K562 (cell line): ENCODE results near the gene ZDHHC14. TPM values are rescaled to one million over a fixed set of nuclear protein-coding genes. Genes with fewer than 3 reads are reported as not detected.

Experiments
- CBX1 ChIP-seq: sonication (generic); IDR thresholded peaks from 2 replicates; pipeline ENCODE4 v1.6.1; 2016; ENCODE audit warnings: antibody characterized with exemption, low read depth, mild to moderate bottlenecking
- FOXJ2 ChIP-seq: fragments of 200-800 bp; sonication (Bioruptor generic); IDR thresholded peaks from 2 replicates; pipeline ENCODE4 v1.6.1; 2016; ENCODE audit warnings: missing genetic modification characterization, missing compliant biosample characterization
- FOXO4 ChIP-seq: fragments of 450-650 bp; formaldehyde crosslinking; IDR thresholded peaks from 2 replicates; pipeline ENCODE4 v1.4.0; 2020; ENCODE audit warnings: mild to moderate bottlenecking, moderate library complexity
- NR2C1 ChIP-seq, 2 experiments: fragments of 450-650 bp; IDR thresholded peaks; 2 replicates each; pipeline ENCODE4 v1.6.1; 2017; ENCODE audit warnings: mild to moderate bottlenecking in 2 of 2, antibody characterized with exemption in 1 of 2, inconsistent platforms in 1 of 2, missing compliant biosample characterization in 1 of 2, missing genetic modification characterization in 1 of 2
- NRF1 ChIP-seq, 2 experiments: fragments of 450-650 bp; IDR thresholded peaks in 1 of 2; conservative IDR thresholded peaks in 1 of 2; 2 replicates each; pipeline ENCODE4 v1.6.1; 2014; ENCODE audit warnings: mild to moderate bottlenecking in 2 of 2
- PRMT5 ChIP-seq: sonication (generic); formaldehyde crosslinking; IDR thresholded peaks from 2 replicates; pipeline ENCODE4 v1.5.0; 2020; ENCODE audit warnings: missing genetic modification reagents
- RBFOX2 ChIP-seq: fragments of 200-400 bp; formaldehyde crosslinking; IDR thresholded peaks from 2 replicates; pipeline ENCODE4 v1.6.1; 2017; ENCODE audit warnings: low read depth, mild to moderate bottlenecking, low read length, moderate library complexity
- WHSC1 ChIP-seq: IDR thresholded peaks from one replicate; pipeline ENCODE4 v1.6.1; 2012; ENCODE audit warnings: low read length, control low read depth, inconsistent platforms
- ZNF263 ChIP-seq: sonication (generic); formaldehyde crosslinking; IDR thresholded peaks from 2 replicates; pipeline ENCODE4 v1.8.0; 2022; ENCODE audit warnings: mild to moderate bottlenecking, missing genetic modification reagents, borderline replicate concordance
- polyA plus RNA-seq, 8 experiments: library from polyadenylated mRNA; depleted of rRNA in 4 of 8; stranded (reverse) in 5 of 8; unstranded in 3 of 8; fragments of >200 nt; fragmentation: Nextera tagmentation in 2 of 8; fragmentation: Illumina TruSeq in 1 of 8; extraction: Ambion mirVana in 2 of 8; extraction: Trizol in 1 of 8; gene quantifications; 2 replicates each; pipeline versions ENCODE4 v1.2.1 to v1.2.3, GENCODE V29; 2011 to 2014; ENCODE audit warnings: inconsistent platforms in 1 of 8, missing spikeins in 1 of 8
- total RNA-seq, 7 experiments: library from RNA; depleted of rRNA in 6 of 7; stranded (reverse); fragments of >200 nt in 6 of 7; fragmentation: Illumina TruSeq in 2 of 7; extraction: Trizol in 2 of 7; gene quantifications; 2 replicates each; pipeline versions ENCODE4 v1.2.1 to v1.2.3, GENCODE V29; 2011 to 2021; ENCODE audit warnings: low replicate concordance in 1 of 7
- TF ChIP-seq, protein P1 (sequence below): sonication (generic); formaldehyde crosslinking; IDR thresholded peaks from 2 replicates; pipeline ENCODE4 v1.8.0; 2022; ENCODE audit warnings: mild to moderate bottlenecking, missing genetic modification reagents
- TF ChIP-seq, protein P2 (sequence below): fragments of 450-650 bp; IDR thresholded peaks from 2 replicates; pipeline ENCODE4 v1.6.1; 2017; ENCODE audit warnings: antibody characterized with exemption, mild to moderate bottlenecking
- TF ChIP-seq, protein P3 (sequence below): fragments of 250-450 bp; sonication (Bioruptor Pico); IDR thresholded peaks from 2 replicates; pipeline ENCODE4 v1.4.0; 2020; ENCODE audit warnings: mild to moderate bottlenecking, moderate library complexity

Gene ZDHHC14
- total and polyA plus RNA-seq, 9 of the 15 experiments (the other 6 are each of a cell fraction or from before 2014, with no cell fraction given) = 0.92 to 23.1 (median 13.8) TPM

DNA sequence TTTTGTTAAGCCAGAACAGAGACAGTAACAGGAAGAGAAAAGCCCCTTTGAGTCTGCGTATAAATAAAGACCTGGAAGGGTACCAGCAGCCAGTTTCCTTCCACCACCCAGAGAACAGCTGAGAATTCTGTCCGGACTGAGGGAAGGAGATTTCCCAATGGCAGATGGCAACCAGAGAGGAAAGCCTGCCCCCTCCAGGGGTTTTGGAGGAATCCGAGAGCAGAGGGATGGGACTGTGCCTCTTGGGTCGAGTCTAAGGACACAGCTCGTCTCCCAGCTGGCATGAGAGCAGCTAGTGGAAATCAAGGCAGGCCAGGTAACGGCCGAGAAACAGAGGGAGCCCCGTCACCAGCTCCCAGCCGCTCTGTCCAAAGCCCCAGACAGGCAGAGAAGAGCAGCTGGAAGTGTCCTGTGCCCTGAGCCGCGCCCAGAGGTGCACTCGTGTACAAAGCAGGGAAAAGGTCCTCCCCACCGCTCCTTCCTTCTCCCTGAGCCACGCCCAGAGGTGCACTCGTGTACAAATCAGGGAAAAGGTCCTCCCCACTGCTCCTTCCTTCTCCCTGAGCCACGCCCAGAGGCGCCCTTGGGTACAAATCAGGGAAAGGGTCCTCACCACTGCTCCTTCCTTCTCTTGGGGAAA, 308.1 kb downstream of the ZDHHC14 start (continued):
- TF ChIP-seq, protein P1, sequence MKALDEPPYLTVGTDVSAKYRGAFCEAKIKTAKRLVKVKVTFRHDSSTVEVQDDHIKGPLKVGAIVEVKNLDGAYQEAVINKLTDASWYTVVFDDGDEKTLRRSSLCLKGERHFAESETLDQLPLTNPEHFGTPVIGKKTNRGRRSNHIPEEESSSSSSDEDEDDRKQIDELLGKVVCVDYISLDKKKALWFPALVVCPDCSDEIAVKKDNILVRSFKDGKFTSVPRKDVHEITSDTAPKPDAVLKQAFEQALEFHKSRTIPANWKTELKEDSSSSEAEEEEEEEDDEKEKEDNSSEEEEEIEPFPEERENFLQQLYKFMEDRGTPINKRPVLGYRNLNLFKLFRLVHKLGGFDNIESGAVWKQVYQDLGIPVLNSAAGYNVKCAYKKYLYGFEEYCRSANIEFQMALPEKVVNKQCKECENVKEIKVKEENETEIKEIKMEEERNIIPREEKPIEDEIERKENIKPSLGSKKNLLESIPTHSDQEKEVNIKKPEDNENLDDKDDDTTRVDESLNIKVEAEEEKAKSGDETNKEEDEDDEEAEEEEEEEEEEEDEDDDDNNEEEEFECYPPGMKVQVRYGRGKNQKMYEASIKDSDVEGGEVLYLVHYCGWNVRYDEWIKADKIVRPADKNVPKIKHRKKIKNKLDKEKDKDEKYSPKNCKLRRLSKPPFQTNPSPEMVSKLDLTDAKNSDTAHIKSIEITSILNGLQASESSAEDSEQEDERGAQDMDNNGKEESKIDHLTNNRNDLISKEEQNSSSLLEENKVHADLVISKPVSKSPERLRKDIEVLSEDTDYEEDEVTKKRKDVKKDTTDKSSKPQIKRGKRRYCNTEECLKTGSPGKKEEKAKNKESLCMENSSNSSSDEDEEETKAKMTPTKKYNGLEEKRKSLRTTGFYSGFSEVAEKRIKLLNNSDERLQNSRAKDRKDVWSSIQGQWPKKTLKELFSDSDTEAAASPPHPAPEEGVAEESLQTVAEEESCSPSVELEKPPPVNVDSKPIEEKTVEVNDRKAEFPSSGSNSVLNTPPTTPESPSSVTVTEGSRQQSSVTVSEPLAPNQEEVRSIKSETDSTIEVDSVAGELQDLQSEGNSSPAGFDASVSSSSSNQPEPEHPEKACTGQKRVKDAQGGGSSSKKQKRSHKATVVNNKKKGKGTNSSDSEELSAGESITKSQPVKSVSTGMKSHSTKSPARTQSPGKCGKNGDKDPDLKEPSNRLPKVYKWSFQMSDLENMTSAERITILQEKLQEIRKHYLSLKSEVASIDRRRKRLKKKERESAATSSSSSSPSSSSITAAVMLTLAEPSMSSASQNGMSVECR (CRISPR knock-in tag) = 0 out of 2 replicates have a peak, but pooled peaks have one; percentile 20
- TF ChIP-seq, protein P2, sequence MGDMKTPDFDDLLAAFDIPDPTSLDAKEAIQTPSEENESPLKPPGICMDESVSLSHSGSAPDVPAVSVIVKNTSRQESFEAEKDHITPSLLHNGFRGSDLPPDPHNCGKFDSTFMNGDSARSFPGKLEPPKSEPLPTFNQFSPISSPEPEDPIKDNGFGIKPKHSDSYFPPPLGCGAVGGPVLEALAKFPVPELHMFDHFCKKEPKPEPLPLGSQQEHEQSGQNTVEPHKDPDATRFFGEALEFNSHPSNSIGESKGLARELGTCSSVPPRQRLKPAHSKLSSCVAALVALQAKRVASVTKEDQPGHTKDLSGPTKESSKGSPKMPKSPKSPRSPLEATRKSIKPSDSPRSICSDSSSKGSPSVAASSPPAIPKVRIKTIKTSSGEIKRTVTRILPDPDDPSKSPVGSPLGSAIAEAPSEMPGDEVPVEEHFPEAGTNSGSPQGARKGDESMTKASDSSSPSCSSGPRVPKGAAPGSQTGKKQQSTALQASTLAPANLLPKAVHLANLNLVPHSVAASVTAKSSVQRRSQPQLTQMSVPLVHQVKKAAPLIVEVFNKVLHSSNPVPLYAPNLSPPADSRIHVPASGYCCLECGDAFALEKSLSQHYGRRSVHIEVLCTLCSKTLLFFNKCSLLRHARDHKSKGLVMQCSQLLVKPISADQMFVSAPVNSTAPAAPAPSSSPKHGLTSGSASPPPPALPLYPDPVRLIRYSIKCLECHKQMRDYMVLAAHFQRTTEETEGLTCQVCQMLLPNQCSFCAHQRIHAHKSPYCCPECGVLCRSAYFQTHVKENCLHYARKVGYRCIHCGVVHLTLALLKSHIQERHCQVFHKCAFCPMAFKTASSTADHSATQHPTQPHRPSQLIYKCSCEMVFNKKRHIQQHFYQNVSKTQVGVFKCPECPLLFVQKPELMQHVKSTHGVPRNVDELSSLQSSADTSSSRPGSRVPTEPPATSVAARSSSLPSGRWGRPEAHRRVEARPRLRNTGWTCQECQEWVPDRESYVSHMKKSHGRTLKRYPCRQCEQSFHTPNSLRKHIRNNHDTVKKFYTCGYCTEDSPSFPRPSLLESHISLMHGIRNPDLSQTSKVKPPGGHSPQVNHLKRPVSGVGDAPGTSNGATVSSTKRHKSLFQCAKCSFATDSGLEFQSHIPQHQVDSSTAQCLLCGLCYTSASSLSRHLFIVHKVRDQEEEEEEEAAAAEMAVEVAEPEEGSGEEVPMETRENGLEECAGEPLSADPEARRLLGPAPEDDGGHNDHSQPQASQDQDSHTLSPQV = no peak
- TF ChIP-seq FOXJ2 (tag) = no peak
- TF ChIP-seq FOXO4 (CRISPR knock-in tag) = no peak
- no peak for TF ChIP-seq CBX1
- TF ChIP-seq WHSC1 = no peak
- TF ChIP-seq NRF1 (conservative IDR thresholded peaks at IDR 0.05 in 1 of 2, IDR thresholded peaks at IDR 0.05 in 1 of 2) = no peak
- no peak for TF ChIP-seq RBFOX2
- TF ChIP-seq ZNF263 (CRISPR knock-in tag) = peak; percentile 73
- TF ChIP-seq, protein P3, sequence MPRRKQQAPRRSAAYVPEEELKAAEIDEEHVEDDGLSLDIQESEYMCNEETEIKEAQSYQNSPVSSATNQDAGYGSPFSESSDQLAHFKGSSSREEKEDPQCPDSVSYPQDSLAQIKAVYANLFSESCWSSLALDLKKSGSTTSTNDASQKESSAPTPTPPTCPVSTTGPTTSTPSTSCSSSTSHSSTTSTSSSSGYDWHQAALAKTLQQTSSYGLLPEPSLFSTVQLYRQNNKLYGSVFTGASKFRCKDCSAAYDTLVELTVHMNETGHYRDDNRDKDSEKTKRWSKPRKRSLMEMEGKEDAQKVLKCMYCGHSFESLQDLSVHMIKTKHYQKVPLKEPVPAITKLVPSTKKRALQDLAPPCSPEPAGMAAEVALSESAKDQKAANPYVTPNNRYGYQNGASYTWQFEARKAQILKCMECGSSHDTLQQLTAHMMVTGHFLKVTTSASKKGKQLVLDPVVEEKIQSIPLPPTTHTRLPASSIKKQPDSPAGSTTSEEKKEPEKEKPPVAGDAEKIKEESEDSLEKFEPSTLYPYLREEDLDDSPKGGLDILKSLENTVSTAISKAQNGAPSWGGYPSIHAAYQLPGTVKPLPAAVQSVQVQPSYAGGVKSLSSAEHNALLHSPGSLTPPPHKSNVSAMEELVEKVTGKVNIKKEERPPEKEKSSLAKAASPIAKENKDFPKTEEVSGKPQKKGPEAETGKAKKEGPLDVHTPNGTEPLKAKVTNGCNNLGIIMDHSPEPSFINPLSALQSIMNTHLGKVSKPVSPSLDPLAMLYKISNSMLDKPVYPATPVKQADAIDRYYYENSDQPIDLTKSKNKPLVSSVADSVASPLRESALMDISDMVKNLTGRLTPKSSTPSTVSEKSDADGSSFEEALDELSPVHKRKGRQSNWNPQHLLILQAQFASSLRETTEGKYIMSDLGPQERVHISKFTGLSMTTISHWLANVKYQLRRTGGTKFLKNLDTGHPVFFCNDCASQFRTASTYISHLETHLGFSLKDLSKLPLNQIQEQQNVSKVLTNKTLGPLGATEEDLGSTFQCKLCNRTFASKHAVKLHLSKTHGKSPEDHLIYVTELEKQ (CRISPR knock-in tag) = no peak
- TF ChIP-seq PRMT5 (CRISPR knock-in tag) = no peak
- no peak for TF ChIP-seq NR2C1 (IDR thresholded peaks at IDR 0.05)
- no peak for TF ChIP-seq NR2C1 (tag; IDR thresholded peaks at IDR 0.05)
